ENCODE measurements around the gene CEBPZ.

DNA sequence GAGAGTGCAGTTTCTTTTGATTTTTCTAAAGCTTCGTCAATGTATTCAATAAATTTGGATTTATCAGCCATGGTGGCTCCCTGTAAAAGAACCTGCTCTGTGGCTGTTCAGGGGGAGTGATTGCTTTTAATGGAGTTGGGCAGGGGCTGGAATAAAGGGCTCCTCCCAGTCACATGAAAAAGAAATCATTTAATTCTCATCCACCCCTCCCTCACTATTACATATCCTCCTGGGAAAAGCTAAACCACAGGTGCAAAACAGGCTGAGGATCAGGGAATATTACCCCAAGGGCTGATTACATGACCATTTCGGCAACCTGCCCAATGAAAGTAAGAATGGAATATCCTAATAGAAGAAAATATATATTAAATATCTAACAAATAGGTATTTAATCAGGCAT, 42.8 kb downstream of the CEBPZ start, which contains the start of gene SULT6B1:
- TF ChIP-seq, protein P1, sequence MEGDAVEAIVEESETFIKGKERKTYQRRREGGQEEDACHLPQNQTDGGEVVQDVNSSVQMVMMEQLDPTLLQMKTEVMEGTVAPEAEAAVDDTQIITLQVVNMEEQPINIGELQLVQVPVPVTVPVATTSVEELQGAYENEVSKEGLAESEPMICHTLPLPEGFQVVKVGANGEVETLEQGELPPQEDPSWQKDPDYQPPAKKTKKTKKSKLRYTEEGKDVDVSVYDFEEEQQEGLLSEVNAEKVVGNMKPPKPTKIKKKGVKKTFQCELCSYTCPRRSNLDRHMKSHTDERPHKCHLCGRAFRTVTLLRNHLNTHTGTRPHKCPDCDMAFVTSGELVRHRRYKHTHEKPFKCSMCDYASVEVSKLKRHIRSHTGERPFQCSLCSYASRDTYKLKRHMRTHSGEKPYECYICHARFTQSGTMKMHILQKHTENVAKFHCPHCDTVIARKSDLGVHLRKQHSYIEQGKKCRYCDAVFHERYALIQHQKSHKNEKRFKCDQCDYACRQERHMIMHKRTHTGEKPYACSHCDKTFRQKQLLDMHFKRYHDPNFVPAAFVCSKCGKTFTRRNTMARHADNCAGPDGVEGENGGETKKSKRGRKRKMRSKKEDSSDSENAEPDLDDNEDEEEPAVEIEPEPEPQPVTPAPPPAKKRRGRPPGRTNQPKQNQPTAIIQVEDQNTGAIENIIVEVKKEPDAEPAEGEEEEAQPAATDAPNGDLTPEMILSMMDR (IDR thresholded peaks at IDR 0.05), result no peak
- TF ChIP-seq POLR2A (IDR thresholded peaks at IDR 0.05), result no peak

Data from esophagus squamous epithelium (tissue), 4 donors.